Chondrocyte (in vitro differentiated cells): ENCODE data around the gene PKD1L1. TPM values are rescaled to one million over a fixed set of nuclear protein-coding genes. Genes with fewer than 3 reads are reported as not detected.

Experiments used
- DNase-seq: peaks from one replicate; pipeline ENCODE4 v3.0.0; 2021; ENCODE audit warnings: mixed read lengths, low spot score
- H3K27ac Mint-ChIP-seq: one replicate; pipeline ENCODE4 v1.8.0; 2021; ENCODE audit warnings: mild to moderate bottlenecking, moderate library complexity, mixed read lengths; ENCODE audit not compliant: unreplicated experiment
- H3K27me3 Mint-ChIP-seq: 2 replicates; pipeline ENCODE4 v1.8.0; 2021; ENCODE audit warnings: low read depth, mixed read lengths
- H3K36me3 Mint-ChIP-seq: 2 replicates; pipeline ENCODE4 v1.8.0; 2021; ENCODE audit warnings: low read depth, mixed read lengths
- H3K4me1 Mint-ChIP-seq: 2 replicates; pipeline ENCODE4 v1.8.0; 2021; ENCODE audit warnings: low read depth, mild to moderate bottlenecking, mixed read lengths
- H3K4me3 Mint-ChIP-seq: one replicate; pipeline ENCODE4 v1.8.0; 2021; ENCODE audit warnings: mild to moderate bottlenecking, moderate library complexity, mixed read lengths; ENCODE audit not compliant: unreplicated experiment
- H3K9me3 Mint-ChIP-seq: 2 replicates; pipeline ENCODE4 v1.8.0; 2021; ENCODE audit warnings: low read depth, mixed read lengths
- CTCF ChIP-seq: fragments of 200-600 bp; sonication (generic); IDR thresholded peaks from 2 replicates; pipeline ENCODE4 v1.5.0; 2021; ENCODE audit warnings: antibody characterized with exemption, mild to moderate bottlenecking, moderate library complexity
- total RNA-seq: library from RNA; stranded (reverse); gene quantifications from 3 replicates; pipeline ENCODE4 v1.2.1, GENCODE V29; 2021

PKD1L1 gene
- total RNA-seq, 1 donor from 2014 or later, result 0.25 TPM

GRCh38 chr7:47804767-47805545 is 143.3 kb downstream of the PKD1L1 start:
- no peak for TF ChIP-seq CTCF
- DNase-seq, result no peak
- no peaks in the 10 kb centered on the region for H3K36me3 Mint-ChIP-seq

GRCh38 chr7:47803846-47804245 is 144.4 kb downstream of the PKD1L1 start:
- no peak overlapping the region for H3K27ac Mint-ChIP-seq
- H3K36me3 Mint-ChIP-seq, result no peaks in the 10 kb centered on the region
- no peak overlapping the region for H3K4me3 Mint-ChIP-seq
- no peaks in the 10 kb centered on the region for H3K27me3 Mint-ChIP-seq
- H3K4me1 Mint-ChIP-seq, result peaks cover 28% of the 10 kb centered on the region
- H3K9me3 Mint-ChIP-seq, result no peaks in the 10 kb centered on the region
- no peak for DNase-seq
- no peak for TF ChIP-seq CTCF

More at GRCh38 chr7:47804767-47805545, 143.3 kb downstream of the PKD1L1 start:
- H3K27me3 Mint-ChIP-seq, result no peaks in the 10 kb centered on the region
- no peaks in the 10 kb centered on the region for H3K9me3 Mint-ChIP-seq
- no peak overlapping the region for H3K4me3 Mint-ChIP-seq
- peaks cover 24% of the 10 kb centered on the region for H3K4me1 Mint-ChIP-seq
- H3K27ac Mint-ChIP-seq, result no peak overlapping the region

GRCh38 chr7:47803025-47803424 is 145.2 kb downstream of the PKD1L1 start:
- H3K27me3 Mint-ChIP-seq, result no peaks in the 10 kb centered on the region
- TF ChIP-seq CTCF, result no peak
- H3K9me3 Mint-ChIP-seq, result no peaks in the 10 kb centered on the region
- H3K27ac Mint-ChIP-seq, result no peak overlapping the region
- no peak for DNase-seq
- H3K4me1 Mint-ChIP-seq, result peaks cover 28% of the 10 kb centered on the region
- H3K36me3 Mint-ChIP-seq, result no peaks in the 10 kb centered on the region
- no peak overlapping the region for H3K4me3 Mint-ChIP-seq

GRCh38 chr7:47801423-47801822 is 146.8 kb downstream of the PKD1L1 start:
- H3K4me3 Mint-ChIP-seq, result no peak overlapping the region
- no peaks in the 10 kb centered on the region for H3K27me3 Mint-ChIP-seq
- no peak for TF ChIP-seq CTCF
- H3K27ac Mint-ChIP-seq, result no peak overlapping the region
- H3K9me3 Mint-ChIP-seq, result no peaks in the 10 kb centered on the region
- peaks cover 32% of the 10 kb centered on the region for H3K4me1 Mint-ChIP-seq
- DNase-seq, result no peak
- H3K36me3 Mint-ChIP-seq, result no peaks in the 10 kb centered on the region

GRCh38 chr7:47799524-47799923 is 148.7 kb downstream of the PKD1L1 start:
- H3K4me3 Mint-ChIP-seq, result no peak overlapping the region
- no peaks in the 10 kb centered on the region for H3K36me3 Mint-ChIP-seq
- no peak for DNase-seq
- H3K27ac Mint-ChIP-seq, result no peak overlapping the region
- H3K9me3 Mint-ChIP-seq, result no peaks in the 10 kb centered on the region
- H3K4me1 Mint-ChIP-seq, result peaks cover 43% of the 10 kb centered on the region
- TF ChIP-seq CTCF, result no peak
- H3K27me3 Mint-ChIP-seq, result no peaks in the 10 kb centered on the region
